Omental fat pad (tissue), 4 donors: ENCODE results near the gene LCOR. TPM values are rescaled to one million over a fixed set of nuclear protein-coding genes. Genes with fewer than 3 reads are reported as not detected.

Source experiments
- ATAC-seq: fragments of 150-250 bp; one replicate; pipeline ENCODE4 v1.9.1; 2016; ENCODE audit warnings: mild to moderate bottlenecking, moderate library complexity; ENCODE audit not compliant: low FRiP score
- DNase-seq: peaks from one replicate; pipeline ENCODE4 v3.0.0-alpha.2; 2019; ENCODE audit warnings: low spot score
- CTCF ChIP-seq, 3 donors: fragments of 450-650 bp; IDR thresholded peaks; one replicate each; pipeline ENCODE4 v1.5.1; 2016 to 2017; ENCODE audit warnings: antibody characterized with exemption in 3 of 3, mild to moderate bottlenecking in 3 of 3, moderate library complexity in 2 of 3
- total RNA-seq, 4 donors: library from RNA; depleted of rRNA; stranded (reverse); fragments of >200 nt; gene quantifications; one replicate each; pipeline ENCODE4 v1.1.0, GENCODE V29; 2016

Gene LCOR
- total RNA-seq, 4 donors from 2014 or later, result 19.1 to 82.0 (median 24.7) TPM

DNA sequence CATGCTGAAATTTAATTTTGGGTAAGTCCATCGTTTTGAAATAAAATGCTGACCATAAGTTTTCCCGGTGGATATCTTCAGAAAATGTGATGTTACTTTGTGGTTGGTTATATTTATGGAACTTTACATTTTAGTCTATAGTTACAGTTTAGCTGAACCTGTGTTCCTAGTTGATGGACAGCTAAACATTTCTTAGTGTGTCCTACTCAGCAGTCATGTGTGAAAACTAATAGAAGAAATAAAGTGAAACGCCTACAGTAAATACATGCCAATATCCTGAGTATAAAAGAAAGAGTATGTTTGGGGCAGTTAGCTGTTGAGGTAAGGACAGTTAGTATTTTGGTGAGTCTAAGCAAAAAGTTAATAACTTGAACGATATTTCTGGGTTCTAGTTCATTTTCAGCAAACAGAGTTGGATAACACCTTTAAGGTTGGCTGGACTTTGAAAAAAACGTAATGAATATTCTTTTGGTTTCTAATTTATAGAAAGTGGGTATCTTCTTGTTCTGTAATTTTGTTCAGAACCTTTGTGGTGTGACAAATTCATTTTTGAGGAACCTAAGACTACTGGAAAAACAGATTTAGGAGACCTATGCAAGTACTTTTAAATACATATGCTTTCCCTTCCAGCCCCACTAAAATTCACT lies 28.7 kb downstream of the LCOR start:
- no peak for DNase-seq
- no peak for TF ChIP-seq CTCF (IDR thresholded peaks at IDR 0.05)
- no peak for ATAC-seq

DNA sequence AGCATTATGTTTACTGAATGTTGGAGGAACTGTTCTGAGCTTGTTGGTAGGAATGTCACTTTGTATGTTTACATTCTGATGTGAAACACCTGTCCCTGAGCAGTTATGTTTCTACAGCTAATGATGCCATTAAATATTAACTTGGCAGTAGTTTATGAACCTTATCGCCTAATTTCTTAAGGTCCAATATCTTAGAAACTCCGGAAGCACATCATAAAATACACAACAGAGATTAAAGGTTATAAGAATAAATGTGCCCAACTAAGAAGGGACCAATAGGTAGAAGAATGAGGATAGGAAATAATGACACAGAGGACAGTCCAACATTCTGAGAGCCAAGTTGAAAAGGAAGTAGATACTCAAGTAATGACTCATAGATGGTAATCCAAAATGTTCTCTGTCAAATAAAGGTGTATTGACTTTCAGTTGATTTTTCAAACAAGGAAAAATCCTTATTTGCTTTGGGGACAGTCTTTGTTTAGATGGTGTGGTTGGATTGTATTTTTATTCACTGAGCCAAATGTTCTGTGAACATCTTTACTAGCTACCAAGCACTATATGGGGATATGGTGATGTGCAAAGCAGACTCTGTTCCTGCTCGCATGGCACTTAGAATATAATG lies 31.9 kb downstream of the LCOR start:
- no peak for ATAC-seq
- no peak for TF ChIP-seq CTCF (IDR thresholded peaks at IDR 0.05)
- no peak for DNase-seq

DNA sequence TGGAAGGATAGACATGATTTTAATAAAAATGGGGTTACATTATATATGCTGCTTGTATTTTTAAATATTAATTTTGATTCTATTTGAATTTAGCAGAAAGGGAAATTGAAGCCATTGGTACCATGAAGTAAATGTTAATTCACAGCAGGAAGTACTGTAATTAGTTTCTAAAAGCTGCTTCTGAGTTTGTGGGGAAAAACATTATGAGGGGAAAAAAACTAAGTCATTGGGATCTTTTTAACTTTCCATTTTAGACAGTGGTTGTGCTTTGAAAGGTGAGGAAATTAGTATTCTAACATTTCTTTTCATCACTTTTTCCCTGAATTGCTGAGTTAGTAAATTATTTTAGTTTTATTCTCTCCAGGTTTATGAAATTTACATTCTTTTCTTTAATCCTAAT lies 41.0 kb downstream of the LCOR start:
- no peak for TF ChIP-seq CTCF (IDR thresholded peaks at IDR 0.05)
- no peak for ATAC-seq
- DNase-seq, result no peak

GRCh38 chr10:96873756-96874467 lies 41.8 kb downstream of the LCOR start:
- TF ChIP-seq CTCF (IDR thresholded peaks at IDR 0.05), result no peak
- ATAC-seq (no peak), DNase-seq (no peak)

- DNase-seq, result no peak
- no peak for TF ChIP-seq CTCF (IDR thresholded peaks at IDR 0.05)
- ATAC-seq, result no peak
Observed at GRCh38 chr10:96878057-96878456, 46.0 kb downstream of the LCOR start.

- ATAC-seq (no peak), DNase-seq (no peak)
- TF ChIP-seq CTCF (IDR thresholded peaks at IDR 0.05), result no peak
Observed at GRCh38 chr10:96880575-96880974, 48.5 kb downstream of the LCOR start.
